K562 (cell line): ENCODE measurements around the gene GSTT2B. TPM values are rescaled to one million over a fixed set of nuclear protein-coding genes. Genes with fewer than 3 reads are reported as not detected.

Source experiments
- ATAC-seq: fragments of 200-7000 bp; cut with Tn5 transposase; 3 replicates; pipeline ENCODE4 v1.9.1; 2020; ENCODE audit warnings: moderate library complexity
- BruUV-seq: library from RNA; stranded (reverse); fragments of 400-500 nt; replicated peaks from 2 replicates; lab custom pipeline; 2021; lab: Mats Ljungman, UMichigan
- CTCF ChIA-PET: fragments of 300-600 bp; formaldehyde crosslinking; extraction: SDS; loops from one replicate; lab custom pipeline; 2021; ENCODE audit warnings: low intra/inter-chr PET ratio; lab: Yijun Ruan, JAX
- POLR2A ChIA-PET: fragments of 300-600, 350-650 bp; sonication (Branson Sonifier 250); formaldehyde crosslinking; extraction: SDS; loops from one replicate; lab custom pipeline; 2021; ENCODE audit warnings: antibody characterized with exemption, inconsistent platforms; lab: Yijun Ruan, JAX
- DNase-seq, 4 experiments: peaks; one replicate each; pipeline versions ENCODE4 v3.0.0 to v3.0.0-alpha.2; 2011 to 2018; ENCODE audit warnings: low spot score in 3 of 4, mixed read lengths in 3 of 4; ENCODE audit errors: extremely low read depth in 1 of 4
- FAIRE-seq: peaks from 2 replicates; lab custom pipeline; 2011; peaks lifted over from hg19 to GRCh38; lab: Jason Lieb, UNC
- H2AFZ ChIP-seq: 2 replicates; pipeline ENCODE4 v1.6.0; 2011; ENCODE audit warnings: low read depth, low read length, control low read depth, inconsistent platforms
- H3K27ac ChIP-seq: fragments of 200-600 bp; 3 replicates; pipeline ENCODE4 v1.8.0; 2011; ENCODE audit warnings: low read depth, mild to moderate bottlenecking, control low read depth, inconsistent platforms, low read length, moderate library complexity, mixed read lengths; ENCODE audit errors: extremely low read depth
- H3K27me3 ChIP-seq, 2 experiments: fragments of 300-600 bp in 1 of 2; 2 replicates in 1 of 2; 3 replicates in 1 of 2; pipeline versions ENCODE4 v1.6.0 to v1.8.0; 2011; ENCODE audit warnings: inconsistent platforms in 2 of 2, low read length in 2 of 2, mild to moderate bottlenecking in 1 of 2, mixed read lengths in 1 of 2, moderate library complexity in 1 of 2; ENCODE audit not compliant: control insufficient read depth in 2 of 2, insufficient read depth in 2 of 2
- H3K36me3 ChIP-seq: fragments of 300-600 bp; 3 replicates; pipeline ENCODE4 v1.8.0; 2011; ENCODE audit warnings: mild to moderate bottlenecking, low read length, inconsistent platforms; ENCODE audit not compliant: control insufficient read depth, insufficient read depth
- H3K4me1 ChIP-seq, 2 experiments: fragments of 200-600 bp in 1 of 2; replicated peaks in 1 of 2; 2 replicates in 1 of 2; 3 replicates in 1 of 2; pipeline versions ENCODE4 v1.5.1 to v1.8.0; 2011; ENCODE audit warnings: inconsistent platforms in 2 of 2, low read length in 2 of 2, mild to moderate bottlenecking in 1 of 2, mixed read lengths in 1 of 2, moderate library complexity in 1 of 2; ENCODE audit not compliant: control insufficient read depth in 2 of 2, insufficient read depth in 2 of 2
- H3K4me2 ChIP-seq: 2 replicates; pipeline ENCODE4 v1.6.1; 2011; ENCODE audit warnings: low read length, control low read depth, inconsistent platforms, mixed read lengths; ENCODE audit not compliant: insufficient read depth
- H3K4me3 ChIP-seq: fragments of 200-600 bp; sonication (generic), shearing (Covaris generic); 2 replicates; pipeline ENCODE4 v1.5.1; 2016; ENCODE audit warnings: control low read depth, inconsistent platforms
- H3K79me2 ChIP-seq: fragments of 200-600 bp; 3 replicates; pipeline ENCODE4 v1.8.0; 2011; ENCODE audit warnings: low read length, inconsistent platforms; ENCODE audit not compliant: control insufficient read depth, insufficient read depth
- H3K9ac ChIP-seq, 2 experiments: 2 replicates each; pipeline versions ENCODE4 v1.6.0 to v1.6.1; 2011; ENCODE audit warnings: low read depth in 2 of 2, low read length in 2 of 2, control low read depth in 1 of 2, inconsistent platforms in 1 of 2, mild to moderate bottlenecking in 1 of 2, mixed read lengths in 1 of 2; ENCODE audit not compliant: insufficient read depth in 1 of 2
- H3K9me1 ChIP-seq: one replicate; pipeline ENCODE4 v1.6.0; 2011; ENCODE audit warnings: inconsistent platforms, mild to moderate bottlenecking, low read length, moderate library complexity; ENCODE audit not compliant: control insufficient read depth, insufficient read depth
- H3K9me3 ChIP-seq: replicated peaks from 2 replicates; pipeline ENCODE4 v1.5.1; 2011; ENCODE audit warnings: low read depth, low read length, inconsistent platforms; ENCODE audit not compliant: control insufficient read depth, insufficient read depth
- H4K20me1 ChIP-seq: replicated peaks from 2 replicates; pipeline ENCODE4 v1.6.1; 2011; ENCODE audit warnings: low read length, inconsistent platforms, mixed read lengths; ENCODE audit not compliant: control insufficient read depth, insufficient read depth
- ARID1B ChIP-seq: fragments of 450-650 bp; IDR thresholded peaks from 2 replicates; pipeline ENCODE4 v1.6.1; 2016; ENCODE audit warnings: antibody characterized with exemption, mild to moderate bottlenecking, inconsistent platforms
- CBFA2T2 ChIP-seq: fragments of 450-650 bp; conservative IDR thresholded peaks from 2 replicates; pipeline ENCODE4 v1.6.1; 2017; ENCODE audit warnings: mild to moderate bottlenecking
- CBFA2T3 ChIP-seq: fragments of 450-650 bp; IDR thresholded peaks from 2 replicates; pipeline ENCODE4 v1.6.1; 2017
- CEBPG ChIP-seq, 3 experiments: fragments of 200-800 bp in 1 of 3; sonication (Bioruptor generic) in 1 of 3; sonication (generic) in 1 of 3; formaldehyde crosslinking in 1 of 3; IDR thresholded peaks in 2 of 3; conservative IDR thresholded peaks in 1 of 3; 2 replicates each; pipeline versions ENCODE4 v1.6.1 to v1.8.0; 2016 to 2022; ENCODE audit warnings: missing compliant biosample characterization in 2 of 3, missing genetic modification characterization in 2 of 3, mild to moderate bottlenecking in 1 of 3, missing genetic modification reagents in 1 of 3
- CTBP1 ChIP-seq: fragments of 450-650 bp; IDR thresholded peaks from 2 replicates; pipeline ENCODE4 v1.6.1; 2016; ENCODE audit warnings: borderline replicate concordance
- HDAC2 ChIP-seq: fragments of 450-650 bp; IDR thresholded peaks from 2 replicates; pipeline ENCODE4 v1.6.1; 2016; ENCODE audit warnings: mild to moderate bottlenecking
- HES1 ChIP-seq: fragments of 450-650 bp; IDR thresholded peaks from 2 replicates; pipeline ENCODE4 v1.6.1; 2016; ENCODE audit warnings: low read depth, mild to moderate bottlenecking, moderate library complexity
- KAT2B ChIP-seq: IDR thresholded peaks from one replicate; pipeline ENCODE4 v1.6.1; 2012; ENCODE audit warnings: low read depth, mild to moderate bottlenecking, control low read depth, inconsistent platforms, low read length, moderate library complexity
- KDM1A ChIP-seq, 2 experiments: fragments of 450-650 bp; IDR thresholded peaks; 2 replicates each; pipeline ENCODE4 v1.6.1; 2016; ENCODE audit warnings: mild to moderate bottlenecking in 2 of 2
- NCOR1 ChIP-seq: fragments of 450-650 bp; IDR thresholded peaks from 2 replicates; pipeline ENCODE4 v1.6.1; 2016; ENCODE audit warnings: mild to moderate bottlenecking, moderate library complexity
- RCOR1 ChIP-seq, 2 experiments: IDR thresholded peaks; 2 replicates each; pipeline ENCODE4 v1.6.1; 2012; ENCODE audit warnings: low read depth in 2 of 2, low read length in 2 of 2, borderline replicate concordance in 1 of 2, improper control_type of control experiment in 1 of 2
- SMARCE1 ChIP-seq: fragments of 450-650 bp; IDR thresholded peaks from 2 replicates; pipeline ENCODE4 v1.7.1; 2016; ENCODE audit warnings: mild to moderate bottlenecking
- SOX6 ChIP-seq: fragments of 450-650 bp; IDR thresholded peaks from 2 replicates; pipeline ENCODE4 v1.6.1; 2014; ENCODE audit warnings: mild to moderate bottlenecking
- TAL1 ChIP-seq: fragments of 450-650 bp; IDR thresholded peaks from 2 replicates; pipeline ENCODE4 v1.6.1; 2016; ENCODE audit warnings: mild to moderate bottlenecking
- TCF3 ChIP-seq: sonication (generic); formaldehyde crosslinking; IDR thresholded peaks from 2 replicates; pipeline ENCODE4 v1.4.0; 2020; ENCODE audit warnings: mild to moderate bottlenecking, missing genetic modification reagents
- TCF7L2 ChIP-seq: fragments of 150-350 bp; IDR thresholded peaks from 2 replicates; pipeline ENCODE4 v1.6.1; 2016; ENCODE audit warnings: low read depth, mild to moderate bottlenecking, low read length, moderate library complexity
- TOE1 ChIP-seq, 2 experiments: fragments of 450-650 bp in 1 of 2; sonication (generic) in 1 of 2; formaldehyde crosslinking in 1 of 2; IDR thresholded peaks; 2 replicates each; pipeline versions ENCODE4 v1.7.1 to v1.8.0; 2016 to 2022; ENCODE audit warnings: borderline replicate concordance in 2 of 2, mild to moderate bottlenecking in 2 of 2, antibody characterized with exemption in 1 of 2, inconsistent platforms in 1 of 2, low read depth in 1 of 2, missing genetic modification reagents in 1 of 2, moderate library complexity in 1 of 2
- ZBTB11 ChIP-seq, 3 experiments: fragments of 200-800 bp in 1 of 3; fragments of 250-450 bp in 1 of 3; fragments of 450-650 bp in 1 of 3; sonication (Bioruptor Pico) in 1 of 3; sonication (Bioruptor generic) in 1 of 3; formaldehyde crosslinking in 1 of 3; IDR thresholded peaks; 2 replicates each; pipeline versions ENCODE4 v1.6.1 to v1.8.0; 2016 to 2022; ENCODE audit warnings: mild to moderate bottlenecking in 2 of 3, missing genetic modification characterization in 2 of 3, missing compliant biosample characterization in 1 of 3, moderate library complexity in 1 of 3
- ZNF76 ChIP-seq: fragments of 250-450 bp; sonication (Bioruptor Pico); IDR thresholded peaks from 2 replicates; pipeline ENCODE4 v1.4.0; 2020; ENCODE audit warnings: mild to moderate bottlenecking, moderate library complexity, borderline replicate concordance
- WGBS: fragments of 100-300 bp; shearing (Covaris generic); methylation state at CpG from one replicate; pipeline ENCODE4 v1.1.6; 2016; ENCODE audit warnings: low coverage, mixed read lengths; ENCODE audit not compliant: insufficient coverage; ENCODE audit errors: missing lambda C conversion rate; 5-methylcytosine and 5-hydroxymethylcytosine counted together
- in situ Hi-C: fragments of 300-500 bp; cut with MboI; formaldehyde crosslinking; loops from 4 replicates; pipeline ENCODE4 v1.15.0; 2018; ENCODE audit warnings: inconsistent platforms, mixed read lengths
- intact Hi-C: fragments of 100-400 bp; cut with micrococcal nuclease; formaldehyde crosslinking; loops from 2 replicates; pipeline ENCODE4 v1.14.2; 2022
- polyA plus RNA-seq, 8 experiments: library from polyadenylated mRNA; depleted of rRNA in 4 of 8; stranded (reverse) in 5 of 8; unstranded in 3 of 8; fragments of >200 nt; fragmentation: Nextera tagmentation in 2 of 8; fragmentation: Illumina TruSeq in 1 of 8; extraction: Ambion mirVana in 2 of 8; extraction: Trizol in 1 of 8; gene quantifications; 2 replicates each; pipeline versions ENCODE4 v1.2.1 to v1.2.3, GENCODE V29; 2011 to 2014; ENCODE audit warnings: inconsistent platforms in 1 of 8, missing spikeins in 1 of 8
- total RNA-seq, 7 experiments: library from RNA; depleted of rRNA in 6 of 7; stranded (reverse); fragments of >200 nt in 6 of 7; fragmentation: Illumina TruSeq in 2 of 7; extraction: Trizol in 2 of 7; gene quantifications; 2 replicates each; pipeline versions ENCODE4 v1.2.1 to v1.2.3, GENCODE V29; 2011 to 2021; ENCODE audit warnings: low replicate concordance in 1 of 7

Gene GSTT2B
- total and polyA plus RNA-seq, 9 of the 15 experiments (the other 6 are each of a cell fraction or from before 2014, with no cell fraction given) = not detected

GRCh38 chr22:23938328-23939016 lies 22.5 kb downstream of the GSTT2B start:
- no peaks in the 10 kb centered on the region for H3K9me3 ChIP-seq
- peak; percentile 18 to 58 (median 43) for DNase-seq
- H3K9ac ChIP-seq = no peak overlapping the region
- no peaks in the 10 kb centered on the region for H3K27me3 ChIP-seq
- WGBS = 16% methylated on average over 5 of the region's 5 CpGs
- no peak for ATAC-seq
- in situ Hi-C loops (loop anchor here (5.0 kb wide), 1 partner anchor 69 kb away; the partner anchor contains the start of gene GSTT4), intact Hi-C loops (no loop called here)
- peaks cover 3 to 8% of the 10 kb centered on the region in 2 experiments; a peak in 4 of 5 replicates for H3K4me1 ChIP-seq
- POLR2A ChIA-PET = no interaction called here
- H3K9me1 ChIP-seq = no peaks in the 10 kb centered on the region
- CTCF ChIA-PET = no interaction called here
- H3K4me2 ChIP-seq = no peak overlapping the region
- FAIRE-seq = peak; percentile 42
- no peak overlapping the region for H2AFZ ChIP-seq
- H3K79me2 ChIP-seq = no peaks in the 10 kb centered on the region
- H3K36me3 ChIP-seq = no peaks in the 10 kb centered on the region
- no peaks in the 10 kb centered on the region for H4K20me1 ChIP-seq
- no peak overlapping the region for H3K27ac ChIP-seq
- BruUV-seq = no TSS peak
- no peak overlapping the region for H3K4me3 ChIP-seq
- TF ChIP-seq ZNF76 (CRISPR knock-in tag) = no peak
- peak; percentile 59; the same call in 1 of the 2 replicates for TF ChIP-seq CTBP1
- peak; percentile 82 for TF ChIP-seq CBFA2T3
- peak; percentile 69 for TF ChIP-seq TCF3
- TF ChIP-seq CBFA2T2 = peak; percentile 64
- no peak for TF ChIP-seq HES1
- no peak for TF ChIP-seq ZBTB11 (CRISPR knock-in tag; IDR thresholded peaks at IDR 0.05)
- TF ChIP-seq RCOR1 (IDR thresholded peaks at IDR 0.05; ENCODE audit: borderline replicate concordance in 1 of 2, low read depth in 2 of 2, low read length in 2 of 2) = peak in 1 of 2 experiments; percentile 73; a peak in 2 of 4 replicates
- TF ChIP-seq KAT2B = no peak
- peak; percentile 31; the same call in 1 of the 2 replicates for TF ChIP-seq SMARCE1
- peak; percentile 67 for TF ChIP-seq HDAC2
- peak; percentile 42; the same call in 1 of the 2 replicates for TF ChIP-seq SOX6
- TF ChIP-seq NCOR1 = 0 out of 2 replicates have a peak, but pooled peaks have one; percentile 34
- TF ChIP-seq KDM1A (IDR thresholded peaks at IDR 0.05) = peak; percentile 57 to 67; a peak in 3 of 4 replicates
- no peak for TF ChIP-seq TOE1 (IDR thresholded peaks at IDR 0.05; ENCODE audit: borderline replicate concordance)
- TF ChIP-seq TOE1 (CRISPR knock-in tag; IDR thresholded peaks at IDR 0.05; ENCODE audit: borderline replicate concordance, low read depth) = no peak
- TF ChIP-seq CEBPG (CRISPR knock-in tag; IDR thresholded peaks at IDR 0.05) = no peak
- no peak for TF ChIP-seq CEBPG (tag; conservative IDR thresholded peaks at IDR 0.05 in 1 of 2, IDR thresholded peaks at IDR 0.05 in 1 of 2)
- TF ChIP-seq TAL1 = peak; percentile 65
- peak; percentile 73 for TF ChIP-seq ARID1B
- no peak for TF ChIP-seq TCF7L2
